SK-N-SH treated with all-trans-retinoic acid at 6 μM for 48 hours (cell line): Measurements from ENCODE around the gene MYBL2.

ENCODE experiments used
- CREB5 ChIP-seq: fragments of 250-450 bp; sonication (Bioruptor Pico); IDR thresholded peaks from 2 replicates; pipeline ENCODE4 v1.5.1; 2020; ENCODE audit warnings: low read depth, mild to moderate bottlenecking, moderate library complexity
- GLIS3 ChIP-seq: fragments of 250-450 bp; sonication (Bioruptor Pico); IDR thresholded peaks from 2 replicates; pipeline ENCODE4 v1.5.0; 2020; ENCODE audit warnings: mild to moderate bottlenecking, moderate library complexity
- POU6F1 ChIP-seq: fragments of 250-450 bp; sonication (Bioruptor Pico); IDR thresholded peaks from 2 replicates; pipeline ENCODE4 v1.8.0; 2021; ENCODE audit warnings: low read depth, mild to moderate bottlenecking, moderate library complexity, borderline replicate concordance
- PPARA ChIP-seq: fragments of 250-450 bp; sonication (Bioruptor Pico); IDR thresholded peaks from 2 replicates; pipeline ENCODE4 v1.5.0; 2020; ENCODE audit warnings: mild to moderate bottlenecking, borderline replicate concordance
- ZFP3 ChIP-seq: fragments of 250-450 bp; sonication (Bioruptor Pico); IDR thresholded peaks from 2 replicates; pipeline ENCODE4 v1.5.0; 2020; ENCODE audit warnings: mild to moderate bottlenecking, moderate library complexity
- ZNF565 ChIP-seq: fragments of 450-650 bp; formaldehyde crosslinking; conservative IDR thresholded peaks from 2 replicates; pipeline ENCODE4 v1.5.0; 2020; ENCODE audit warnings: low read depth, mild to moderate bottlenecking, moderate library complexity

- no peak for TF ChIP-seq CREB5
- no peak for TF ChIP-seq PPARA (CRISPR knock-in tag)
- TF ChIP-seq GLIS3 (CRISPR knock-in tag): no peak
- no peak for TF ChIP-seq POU6F1 (CRISPR knock-in tag)
- no peak for TF ChIP-seq ZFP3 (CRISPR knock-in tag)
- TF ChIP-seq ZNF565: no peak
Observed at GRCh38 chr20:43676368-43676767, 9.5 kb downstream of the MYBL2 start.
